ENCODE measurements around the gene ANKRD60.

GRCh38 chr20:58240471-58240870 is 12.0 kb upstream of the ANKRD60 start:
- no peak for TF ChIP-seq CTCF (IDR thresholded peaks at IDR 0.05)
- no peak for TF ChIP-seq POLR2A (IDR thresholded peaks at IDR 0.05)
- TF ChIP-seq EP300 (IDR thresholded peaks at IDR 0.05; ENCODE audit: low read depth): no peak
- no peak for TF ChIP-seq POLR2AphosphoS5 (IDR thresholded peaks at IDR 0.05)

All from transverse colon (tissue), 4 donors.